Mesothelial cell of epicardium (in vitro differentiated cells): Measurements from ENCODE around the gene RPA1. TPM values are rescaled to one million over a fixed set of nuclear protein-coding genes. Genes with fewer than 3 reads are reported as not detected.

Experiments used
- DNase-seq, 2 experiments: peaks; one replicate each; pipeline ENCODE4 v3.0.0; 2021; ENCODE audit warnings: low spot score in 2 of 2; ENCODE audit not compliant: unreplicated experiment in 2 of 2
- H3K27ac Mint-ChIP-seq: 2 replicates; pipeline ENCODE4 v1.8.0; 2021; ENCODE audit warnings: mixed read lengths
- H3K27me3 Mint-ChIP-seq: 2 replicates; pipeline ENCODE4 v1.8.0; 2021; ENCODE audit warnings: low read depth, mixed read lengths
- H3K36me3 Mint-ChIP-seq: 2 replicates; pipeline ENCODE4 v1.8.0; 2021; ENCODE audit warnings: mixed read lengths
- H3K4me1 Mint-ChIP-seq: 2 replicates; pipeline ENCODE4 v1.8.0; 2021; ENCODE audit warnings: mixed read lengths
- H3K4me3 Mint-ChIP-seq: 2 replicates; pipeline ENCODE4 v1.8.0; 2021; ENCODE audit warnings: mild to moderate bottlenecking, moderate library complexity, mixed read lengths
- H3K9me3 Mint-ChIP-seq: 2 replicates; pipeline ENCODE4 v1.8.0; 2021; ENCODE audit warnings: mixed read lengths
- CTCF ChIP-seq: fragments of 200-600 bp; sonication (generic); IDR thresholded peaks from one replicate; pipeline ENCODE4 v1.5.0; 2021; ENCODE audit warnings: antibody characterized with exemption; ENCODE audit not compliant: unreplicated experiment
- total RNA-seq: library from RNA; stranded (reverse); gene quantifications from 3 replicates; pipeline ENCODE4 v1.2.1, GENCODE V29; 2021

The RPA1 gene
- total RNA-seq, 1 donor from 2014 or later = 94.2 TPM

- no peaks in the 10 kb centered on the region for H3K27me3 Mint-ChIP-seq
- H3K4me1 Mint-ChIP-seq = no peaks in the 10 kb centered on the region
- peaks cover 11% of the 10 kb centered on the region for H3K9me3 Mint-ChIP-seq
- no peak for DNase-seq
- no peak overlapping the region for H3K27ac Mint-ChIP-seq
- H3K36me3 Mint-ChIP-seq = peaks cover 53% of the 10 kb centered on the region
- no peak overlapping the region for H3K4me3 Mint-ChIP-seq
- TF ChIP-seq CTCF = no peak
Measured at GRCh38 chr17:1880851-1881630, 51.2 kb downstream of the RPA1 start.

- Mint-ChIP-seq H3K4me3 (no peak overlapping the region), H3K27me3 (no peaks in the 10 kb centered on the region), H3K4me1 (no peaks in the 10 kb centered on the region), H3K9me3 (peaks cover 13% of the 10 kb centered on the region), H3K27ac (no peak overlapping the region), H3K36me3 (peaks cover 52% of the 10 kb centered on the region)
- peak; percentile 54 for TF ChIP-seq CTCF
- no peak for DNase-seq
Measured at GRCh38 chr17:1882836-1883235, 53.0 kb downstream of the RPA1 start.

GRCh38 chr17:1883536-1883935 is 53.7 kb downstream of the RPA1 start:
- Mint-ChIP-seq H3K27ac (no peak overlapping the region), H3K9me3 (peaks cover 13% of the 10 kb centered on the region), H3K4me1 (no peaks in the 10 kb centered on the region), H3K4me3 (no peak overlapping the region), H3K36me3 (peaks cover 59% of the 10 kb centered on the region), H3K27me3 (no peaks in the 10 kb centered on the region)
- no peak for TF ChIP-seq CTCF
- no peak for DNase-seq

GRCh38 chr17:1888741-1889140 is 58.9 kb downstream of the RPA1 start:
- no peaks in the 10 kb centered on the region for H3K27me3 Mint-ChIP-seq
- no peak overlapping the region for H3K4me3 Mint-ChIP-seq
- H3K4me1 Mint-ChIP-seq = no peaks in the 10 kb centered on the region
- H3K27ac Mint-ChIP-seq = no peak overlapping the region
- peaks cover 56% of the 10 kb centered on the region for H3K36me3 Mint-ChIP-seq
- no peak for DNase-seq
- peaks cover 13% of the 10 kb centered on the region for H3K9me3 Mint-ChIP-seq
- TF ChIP-seq CTCF = no peak

- TF ChIP-seq CTCF = no peak
- Mint-ChIP-seq H3K27me3 (no peaks in the 10 kb centered on the region), H3K9me3 (peaks cover 3% of the 10 kb centered on the region), H3K27ac (no peak overlapping the region), H3K4me3 (no peak overlapping the region), H3K36me3 (peaks cover 38% of the 10 kb centered on the region), H3K4me1 (no peaks in the 10 kb centered on the region)
- no peak for DNase-seq
Measured at GRCh38 chr17:1890758-1891450, 61.1 kb downstream of the RPA1 start.
